M059J (cell line): Measurements from ENCODE around the gene ATL3. TPM values are rescaled to one million over a fixed set of nuclear protein-coding genes. Genes with fewer than 3 reads are reported as not detected.
"Not testable (repeated sequence)": the region's sequence is repeated elsewhere in the genome, so short reads cannot be mapped to it uniquely, and the experiment has no call there.

Source experiments
- DNase-seq: peaks from one replicate; pipeline ENCODE4 v3.0.0-alpha.2; 2012; ENCODE audit warnings: low read depth
- total RNA-seq: library from RNA; depleted of rRNA; stranded (reverse); fragments of >200 nt; shearing (Covaris generic); gene quantifications from 2 replicates; pipeline ENCODE4 v1.2.3, GENCODE V29; 2014; rRNA removed

Gene ATL3
- total RNA-seq, 1 experiment from 2014 or later = 80.4 TPM

GRCh38 chr11:63589000-63589399 lies 82.2 kb downstream of the ATL3 start:
- DNase-seq = no peak

GRCh38 chr11:63586451-63587166 lies 84.6 kb downstream of the ATL3 start:
- DNase-seq = no peak

- no peak for DNase-seq
Measured at GRCh38 chr11:63583357-63583677, 87.9 kb downstream of the ATL3 start.

- not testable (repeated sequence) for DNase-seq
Measured at GRCh38 chr11:63581224-63581623, 90.0 kb downstream of the ATL3 start.

- DNase-seq = not testable (repeated sequence)
Measured at GRCh38 chr11:63578882-63579281, 92.3 kb downstream of the ATL3 start.

GRCh38 chr11:63574856-63575602 lies 96.1 kb downstream of the ATL3 start:
- no peak for DNase-seq

Other genes with a start within 250 kb of the ATL3 start
- gene PLAAT5, start 180.2 kb downstream of the ATL3 start, total RNA-seq = not detected in 2 replicates
- not detected in 2 replicates for gene LGALS12, start 165.3 kb downstream of the ATL3 start, total RNA-seq
- 81.0 and 90.7 TPM in 2 replicates for gene PLAAT4, start 134.6 kb downstream of the ATL3 start, total RNA-seq
- gene PLAAT2, start 108.0 kb downstream of the ATL3 start, total RNA-seq = 2.8 TPM in 1 of 2 replicates, not detected in the other
- 25.1 and 36.5 TPM in 2 replicates for gene PLAAT3, start 56.9 kb downstream of the ATL3 start, total RNA-seq
- gene RTN3, start 10.1 kb upstream of the ATL3 start, total RNA-seq = 142 and 175 TPM in 2 replicates
- gene ZFTA, start 97.4 kb upstream of the ATL3 start, total RNA-seq = 4.0 and 5.7 TPM in 2 replicates
- 15.3 and 28.2 TPM in 2 replicates for gene SPINDOC, start 142.1 kb upstream of the ATL3 start, total RNA-seq
- gene MARK2, start 167.7 kb upstream of the ATL3 start, total RNA-seq = 14.5 and 20.4 TPM in 2 replicates
- gene RCOR2, start 245.8 kb upstream of the ATL3 start, total RNA-seq = 1.1 and 1.9 TPM in 2 replicates